GM12891 (cell line): ENCODE data around the gene AEBP1.

ENCODE experiments used
- DNase-seq: peaks from one replicate; pipeline ENCODE4 v3.0.0; 2011; ENCODE audit warnings: low spot score; ENCODE audit not compliant: insufficient read length
- FAIRE-seq: peaks from 2 replicates; lab custom pipeline; 2011; peaks lifted over from hg19 to GRCh38; lab: Jason Lieb, UNC
- PAX5 ChIP-seq: IDR thresholded peaks from 2 replicates; pipeline ENCODE4 v1.6.1; 2011; ENCODE audit warnings: low read length, moderate library complexity, mild to moderate bottlenecking; ENCODE audit not compliant: insufficient read depth, severe bottlenecking
- POLR2A ChIP-seq: IDR thresholded peaks from 2 replicates; pipeline ENCODE4 v1.6.1; 2011; ENCODE audit warnings: low read depth, low read length, control low read depth
- POLR2AphosphoS5 ChIP-seq: IDR thresholded peaks from 2 replicates; pipeline ENCODE4 v1.6.1; 2011; ENCODE audit warnings: low read depth, low read length, control low read depth
- POU2F2 ChIP-seq: IDR thresholded peaks from 2 replicates; pipeline ENCODE4 v1.6.1; 2011; ENCODE audit warnings: low read depth, mild to moderate bottlenecking, control low read depth, low read length, moderate library complexity
- SPI1 ChIP-seq: IDR thresholded peaks from 2 replicates; pipeline ENCODE4 v1.6.1; 2011; ENCODE audit warnings: low read depth, low read length, control low read depth
- TAF1 ChIP-seq: IDR thresholded peaks from 2 replicates; pipeline ENCODE4 v1.6.1; 2011; ENCODE audit warnings: low read depth, low read length, control low read depth

Gene AEBP1

GRCh38 chr7:44128721-44129582, 24.8 kb downstream of the AEBP1 start:
- no peak for DNase-seq
- TF ChIP-seq POLR2A (no peak), TAF1 (no peak), POU2F2 (no peak), POLR2AphosphoS5 (no peak), PAX5 (no peak), SPI1 (no peak)
- no peak for FAIRE-seq

- no peak for TF ChIP-seq POU2F2
- TF ChIP-seq POLR2AphosphoS5 = no peak
- no peak for TF ChIP-seq PAX5
- TF ChIP-seq TAF1 = no peak
- no peak for TF ChIP-seq SPI1
- TF ChIP-seq POLR2A = no peak
- peak; percentile 43 for FAIRE-seq
- no peak for DNase-seq
Measured at GRCh38 chr7:44131173-44132029, 27.3 kb downstream of the AEBP1 start.

DNA sequence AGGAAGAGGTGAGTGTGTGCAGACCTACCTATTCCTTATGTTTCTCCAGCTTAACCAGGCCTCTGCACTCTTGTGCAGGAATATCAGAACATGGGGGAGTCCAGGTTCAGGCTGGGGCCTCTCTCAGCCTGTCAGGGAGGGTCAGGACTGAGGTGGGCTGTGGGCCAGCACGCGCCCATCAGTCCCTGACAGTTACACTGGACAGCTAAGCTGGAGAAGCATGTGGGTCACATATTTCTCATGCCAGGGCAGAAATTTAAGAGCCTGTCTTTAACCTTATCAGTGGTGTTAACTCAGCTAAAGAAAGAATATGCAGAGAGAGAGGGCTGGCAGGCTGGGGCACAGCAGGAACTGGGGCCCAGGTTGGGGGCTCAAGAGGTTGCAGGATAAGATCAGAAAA, 27.9 kb downstream of the AEBP1 start:
- DNase-seq (no peak), FAIRE-seq (no peak)
- TF ChIP-seq SPI1 = no peak
- no peak for TF ChIP-seq POU2F2
- no peak for TF ChIP-seq POLR2AphosphoS5
- TF ChIP-seq TAF1 = no peak
- no peak for TF ChIP-seq POLR2A
- TF ChIP-seq PAX5 = no peak

DNA sequence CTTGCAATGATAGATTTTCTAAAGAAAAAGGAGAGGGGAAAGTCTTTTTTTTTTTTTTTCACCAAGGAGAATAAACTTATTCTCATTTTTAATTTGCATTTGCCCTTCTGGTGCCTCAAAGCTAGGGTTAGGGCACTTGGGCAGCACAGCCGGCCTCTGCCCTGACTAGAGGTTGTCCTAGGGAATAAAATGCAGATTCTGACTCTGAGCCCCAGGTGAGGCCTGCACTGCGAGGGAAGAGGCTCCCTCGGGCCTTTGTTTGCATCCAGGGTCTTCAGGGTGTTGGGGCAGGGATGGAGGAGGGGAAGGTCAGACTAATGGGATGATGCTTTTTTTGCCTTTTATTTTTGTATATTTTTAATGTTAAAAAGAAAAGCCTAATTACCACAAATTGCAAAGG, 29.1 kb downstream of the AEBP1 start:
- DNase-seq (no peak), FAIRE-seq (no peak)
- no peak for TF ChIP-seq POLR2AphosphoS5
- no peak for TF ChIP-seq POLR2A
- TF ChIP-seq PAX5 = no peak
- TF ChIP-seq SPI1 = no peak
- no peak for TF ChIP-seq POU2F2
- TF ChIP-seq TAF1 = no peak

DNA sequence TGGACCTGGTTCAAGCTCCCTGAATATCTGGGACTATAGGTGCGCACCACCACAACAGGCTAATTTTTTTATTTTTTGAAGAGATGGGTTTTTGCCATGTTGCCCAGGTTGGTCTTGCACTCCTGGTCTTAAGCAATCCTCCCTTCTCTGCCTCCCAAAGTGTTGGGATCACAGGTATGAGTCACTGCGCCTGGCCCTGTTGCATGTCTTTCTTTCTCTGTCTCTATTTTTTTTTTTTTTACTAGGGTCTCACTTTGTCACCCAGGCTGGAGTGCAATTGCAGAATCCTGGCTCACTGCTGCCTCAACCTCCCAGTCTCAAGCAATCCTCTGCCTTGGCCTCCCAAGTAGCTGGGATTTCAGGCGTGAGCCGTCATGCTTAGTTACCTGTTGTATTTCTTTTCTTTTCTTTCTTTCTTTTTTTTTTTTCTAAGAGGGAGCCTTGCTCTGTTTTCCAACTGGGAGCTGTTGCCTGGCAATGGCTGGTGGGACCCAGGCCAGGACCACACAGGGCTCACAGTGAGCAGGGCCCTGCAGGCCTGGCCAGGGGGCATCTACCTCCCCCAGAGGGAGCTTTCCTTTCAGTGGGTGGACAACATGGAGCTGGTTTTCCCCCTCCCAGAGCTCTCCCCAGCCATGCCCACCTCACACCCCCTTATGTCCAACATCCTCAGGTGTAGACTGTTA, 30.9 kb downstream of the AEBP1 start:
- DNase-seq (no peak), FAIRE-seq (no peak)
- TF ChIP-seq TAF1 = no peak
- no peak for TF ChIP-seq POLR2A
- TF ChIP-seq SPI1 = no peak
- no peak for TF ChIP-seq PAX5
- TF ChIP-seq POLR2AphosphoS5 = no peak
- no peak for TF ChIP-seq POU2F2

DNA sequence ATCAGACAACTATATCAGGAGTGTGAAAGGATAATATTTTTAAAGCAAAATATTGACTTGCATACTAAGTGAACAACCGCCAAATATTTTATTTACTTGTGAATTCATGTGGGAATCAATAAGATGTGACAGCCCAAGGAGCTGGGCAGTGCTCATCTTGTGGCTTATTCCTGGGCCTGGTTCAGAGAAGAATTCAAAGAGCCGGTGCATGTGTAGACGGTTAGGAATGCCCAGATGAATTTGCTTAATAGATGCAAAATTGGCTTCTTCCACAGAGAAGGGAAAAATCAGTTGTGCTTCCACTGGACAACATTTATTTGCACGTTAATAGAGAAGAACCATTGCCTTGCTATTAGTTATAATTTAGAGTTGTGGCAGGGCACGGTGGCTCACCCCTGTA, 32.6 kb downstream of the AEBP1 start:
- no peak for TF ChIP-seq POLR2AphosphoS5
- TF ChIP-seq SPI1 = no peak
- no peak for TF ChIP-seq TAF1
- TF ChIP-seq PAX5 = no peak
- TF ChIP-seq POLR2A = no peak
- TF ChIP-seq POU2F2 = no peak
- no peak for FAIRE-seq
- DNase-seq = no peak

DNA sequence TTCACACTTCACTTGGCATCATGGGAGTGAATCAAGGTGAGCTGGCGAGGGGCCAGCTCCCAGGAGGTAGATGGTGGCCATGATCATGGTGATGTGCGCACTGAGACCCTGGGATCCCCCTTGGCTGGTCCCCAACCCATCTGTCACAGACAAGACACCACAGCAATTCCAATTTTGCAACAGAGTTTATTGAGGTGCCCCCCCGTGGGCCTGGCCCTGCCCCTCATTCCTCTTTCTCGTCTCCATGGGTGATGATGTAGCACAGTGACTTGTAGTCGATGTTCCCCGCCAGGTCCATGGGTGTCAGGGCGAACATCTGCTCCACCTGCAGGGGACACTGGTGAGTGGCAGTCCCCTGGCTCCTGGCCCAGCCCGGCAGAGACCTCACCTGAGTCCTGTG, 34.6 kb downstream of the AEBP1 start:
- FAIRE-seq = no peak
- DNase-seq = no peak
- TF ChIP-seq POLR2AphosphoS5 (no peak), PAX5 (no peak), SPI1 (no peak), TAF1 (no peak), POU2F2 (no peak), POLR2A (no peak)

DNA sequence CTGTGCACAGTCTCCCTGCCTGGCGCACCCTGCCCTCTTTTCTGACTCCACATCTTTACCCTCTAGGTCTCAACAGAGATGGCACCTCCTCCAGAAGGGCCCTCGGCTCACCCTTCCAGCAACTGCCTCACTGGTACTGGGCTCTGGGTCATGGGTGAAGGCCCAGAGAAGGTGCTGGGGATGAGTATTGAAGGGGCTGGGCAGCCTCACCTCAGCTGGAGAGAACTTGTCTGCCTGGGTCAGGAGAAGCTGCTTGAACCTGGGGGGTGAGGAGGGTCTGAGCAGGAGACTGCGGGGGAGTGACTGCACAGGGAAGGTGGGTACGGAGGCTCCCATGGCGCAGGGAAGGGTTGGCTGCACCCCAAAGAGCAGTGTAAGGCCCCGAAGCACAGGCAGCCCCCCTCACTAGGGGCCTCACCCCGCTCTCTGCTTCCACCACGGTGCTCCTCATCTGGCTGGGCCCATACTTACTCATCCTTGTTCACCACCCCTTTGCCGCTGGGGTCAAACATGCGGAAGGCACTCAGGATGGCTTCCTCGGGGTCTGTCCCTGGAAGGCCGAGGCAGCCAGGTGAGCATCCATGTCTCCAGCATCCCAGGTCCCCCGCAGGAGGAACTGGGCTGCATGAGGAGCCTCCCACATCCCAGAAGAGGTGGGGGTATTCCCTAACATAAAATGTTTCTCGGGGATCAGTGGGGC, 35.3 kb downstream of the AEBP1 start:
- no peak for TF ChIP-seq SPI1
- FAIRE-seq (no peak), DNase-seq (no peak)

DNA sequence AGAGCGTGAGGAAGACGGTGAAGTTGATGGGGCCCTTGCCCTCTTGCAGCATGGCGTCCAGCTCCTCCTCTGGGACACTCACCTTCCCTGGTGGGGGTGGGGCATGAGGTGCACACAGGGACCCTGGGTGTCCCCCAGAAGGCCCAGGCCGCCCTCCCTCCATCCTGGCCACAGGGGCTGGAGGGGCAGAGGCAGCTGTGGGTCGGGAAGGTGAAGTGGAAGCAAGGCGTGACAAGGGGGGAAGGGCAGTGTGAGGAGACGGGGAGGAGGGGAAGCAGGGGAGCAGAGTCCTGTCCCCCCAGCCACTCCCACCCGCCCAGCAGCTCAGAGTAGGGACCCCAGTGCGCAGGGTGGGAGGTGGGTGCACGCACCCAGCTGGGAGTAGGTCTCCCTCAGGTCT, 36.2 kb downstream of the AEBP1 start:
- no peak for DNase-seq
- no peak for TF ChIP-seq POU2F2
- TF ChIP-seq TAF1 = no peak
- no peak for TF ChIP-seq SPI1
- TF ChIP-seq PAX5 = no peak
- FAIRE-seq = no peak
